H1 (cell line): ENCODE results near the gene TSPAN4. TPM values are rescaled to one million over a fixed set of nuclear protein-coding genes. Genes with fewer than 3 reads are reported as not detected.

Experiments used
- BACH1 ChIP-seq: IDR thresholded peaks from 2 replicates; pipeline ENCODE4 v1.6.1; 2012; ENCODE audit warnings: low read length, improper control_type of control experiment
- CTBP2 ChIP-seq: IDR thresholded peaks from 2 replicates; pipeline ENCODE4 v1.7.0; 2011; ENCODE audit warnings: borderline replicate concordance, mild to moderate bottlenecking, moderate library complexity, mixed read lengths, low read length; ENCODE audit not compliant: insufficient read depth, insufficient read length
- EP300 ChIP-seq, 2 experiments: IDR thresholded peaks; 1 replicate in 1 of 2; 2 replicates in 1 of 2; pipeline ENCODE4 v1.6.1; 2011 to 2012; ENCODE audit warnings: low read depth in 2 of 2, low read length in 2 of 2, mild to moderate bottlenecking in 2 of 2, borderline replicate concordance in 1 of 2, inconsistent platforms in 1 of 2, moderate library complexity in 1 of 2
- EZH2 ChIP-seq: fragments of 200-600 bp; sonication (generic); IDR thresholded peaks from 2 replicates; pipeline ENCODE4 v1.7.1; 2012; ENCODE audit warnings: low read depth, mild to moderate bottlenecking, moderate library complexity, low read length, inconsistent platforms; ENCODE audit not compliant: severe bottlenecking
- GABPA ChIP-seq: IDR thresholded peaks from 2 replicates; pipeline ENCODE4 v1.6.1; 2011; ENCODE audit warnings: mild to moderate bottlenecking, low read length, moderate library complexity, borderline replicate concordance; ENCODE audit not compliant: insufficient read depth
- NANOG ChIP-seq: IDR thresholded peaks from 2 replicates; pipeline ENCODE4 v1.6.1; 2011; ENCODE audit warnings: low read length, low read depth, mild to moderate bottlenecking, inconsistent platforms; ENCODE audit not compliant: insufficient read depth, poor library complexity, severe bottlenecking
- PHF8 ChIP-seq: fragments of 200-600 bp; sonication (generic); conservative IDR thresholded peaks from 2 replicates; pipeline ENCODE4 v1.7.1; 2012; ENCODE audit warnings: low read depth, mild to moderate bottlenecking, inconsistent platforms, low read length, moderate library complexity
- RBBP5 ChIP-seq: IDR thresholded peaks from 2 replicates; pipeline ENCODE4 v1.7.1; 2012; ENCODE audit warnings: low read depth, mild to moderate bottlenecking, inconsistent platforms, low read length, moderate library complexity, borderline replicate concordance
- RFX5 ChIP-seq: IDR thresholded peaks from 2 replicates; pipeline ENCODE4 v1.6.1; 2011; ENCODE audit warnings: low read depth, low read length, improper control_type of control experiment, borderline replicate concordance
- SAP30 ChIP-seq: fragments of 300-600 bp; sonication (generic); IDR thresholded peaks from 2 replicates; pipeline ENCODE4 v1.7.1; 2012; ENCODE audit warnings: low read length, moderate library complexity, mild to moderate bottlenecking, inconsistent platforms; ENCODE audit not compliant: insufficient read depth, insufficient replicate concordance
- SIN3A ChIP-seq, 2 experiments: IDR thresholded peaks in 1 of 2; conservative IDR thresholded peaks in 1 of 2; 2 replicates each; pipeline ENCODE4 v1.6.1; 2011 to 2012; ENCODE audit warnings: low read length in 2 of 2, improper control_type of control experiment in 1 of 2, low read depth in 1 of 2, mild to moderate bottlenecking in 1 of 2
- SUZ12 ChIP-seq: fragments of 200-600 bp; sonication (generic); IDR thresholded peaks from 2 replicates; pipeline ENCODE4 v1.6.1; 2012; ENCODE audit warnings: mild to moderate bottlenecking, inconsistent platforms, low read length, moderate library complexity, mixed read lengths
- TAF7 ChIP-seq: optimal IDR thresholded peaks from 2 replicates; pipeline ENCODE3; 2011; ENCODE audit warnings: low read depth, mild to moderate bottlenecking, inconsistent platforms, low read length, moderate library complexity, borderline replicate concordance
- YY1 ChIP-seq: IDR thresholded peaks from 2 replicates; pipeline ENCODE4 v1.6.1; 2011; ENCODE audit warnings: low read depth, mild to moderate bottlenecking, low read length
- polyA plus RNA-seq, 7 experiments: library from polyadenylated mRNA; depleted of rRNA in 3 of 7; stranded (reverse) in 5 of 7; unstranded in 2 of 7; fragments of >200 nt in 5 of 7; fragments of 200-250 nt in 2 of 7; gene quantifications; 1 replicate in 5 of 7; 2 replicates in 1 of 7; 4 replicates in 1 of 7; pipeline versions ENCODE4 v1.2.1 to v1.2.3, GENCODE V29; 2011 to 2013; ENCODE audit warnings: missing spikeins in 2 of 7, mixed read lengths in 2 of 7
- total RNA-seq: library from RNA; stranded (reverse); fragmentation: NEBNext Ultra II Directional; extraction: Animal tissue kit (Norgen Biotek cat#: 25700); gene quantifications from 2 replicates; pipeline ENCODE4 v1.2.1, GENCODE V29; 2021
- TF ChIP-seq, protein P1 (sequence below): IDR thresholded peaks from 2 replicates; pipeline ENCODE4 v1.6.1; 2012; ENCODE audit warnings: inconsistent platforms
- TF ChIP-seq, protein P2 (sequence below): IDR thresholded peaks from 2 replicates; pipeline ENCODE4 v1.6.1; 2012; ENCODE audit warnings: inconsistent platforms
- TF ChIP-seq, protein P3 (sequence below): IDR thresholded peaks from 2 replicates; pipeline ENCODE4 v1.6.1; 2011; ENCODE audit warnings: low read length, improper control_type of control experiment

Gene TSPAN4
- total and polyA plus RNA-seq, 2 of the 8 experiments (the other 6 are each of a cell fraction or from before 2014, with no cell fraction given), result 74.1 to 145 TPM

DNA sequence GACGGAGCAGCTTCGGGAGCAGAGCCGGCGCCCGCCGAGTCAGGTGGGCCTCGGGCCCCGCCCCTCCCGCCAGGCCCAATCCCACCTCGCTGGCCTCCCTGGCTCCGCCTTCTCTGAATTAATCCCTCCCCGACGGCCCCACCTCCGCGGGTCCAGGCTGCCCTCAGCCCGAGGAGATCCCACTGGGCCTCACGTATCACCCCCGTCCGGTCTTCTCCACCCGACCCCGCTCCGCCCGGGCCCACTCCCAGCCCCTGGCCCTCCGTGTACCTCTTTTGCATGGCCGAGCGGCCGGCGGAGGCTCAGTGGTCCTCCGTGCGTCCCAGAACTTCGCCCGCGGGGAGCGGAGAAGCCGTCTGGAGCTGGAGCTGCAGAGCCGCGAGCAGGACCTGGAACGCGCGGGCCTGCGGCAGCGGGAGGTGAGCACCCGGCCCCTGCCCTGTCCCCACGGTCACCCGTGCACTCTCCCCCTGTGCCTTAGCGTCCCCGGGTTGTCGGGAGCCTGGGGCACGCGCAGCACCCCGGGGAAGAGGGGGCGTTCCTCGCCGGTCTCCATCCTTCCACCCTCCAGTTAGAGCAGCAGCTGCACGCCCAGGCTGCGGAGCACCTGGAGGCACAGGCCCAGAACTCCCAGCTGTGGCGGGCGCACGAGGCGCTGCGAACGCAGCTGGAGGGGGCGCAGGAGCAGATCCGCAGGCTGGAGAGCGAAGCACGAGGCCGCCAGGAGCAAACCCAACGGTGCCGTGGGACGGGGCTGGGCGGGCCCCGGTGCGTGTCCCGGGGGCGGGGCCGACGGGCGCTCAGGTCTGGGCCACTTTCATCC, 12.1 kb upstream of the TSPAN4 start (continued):
- TF ChIP-seq NANOG (no peak), CTBP2 (no peak), GABPA (0 out of 2 replicates have a peak, but pooled peaks have one; percentile 14), SAP30 (no peak), BACH1 (0 out of 2 replicates have a peak, but pooled peaks have one; percentile 3), SUZ12 (no peak), TAF7 (no peak), EZH2 (peak; percentile 50), SIN3A (conservative IDR thresholded peaks at IDR 0.05 in 1 of 2, IDR thresholded peaks at IDR 0.05 in 1 of 2; ENCODE audit: low read depth in 1 of 2, low read length in 2 of 2) (peak in 1 of 2 experiments; percentile 35; a peak in 2 of 4 replicates), RFX5 (no peak), EP300 (IDR thresholded peaks at IDR 0.05; ENCODE audit: borderline replicate concordance in 1 of 2, low read depth in 2 of 2, low read length in 2 of 2) (no peak), YY1 (no peak), RBBP5 (no peak), PHF8 (0 out of 2 replicates have a peak, but pooled peaks have one; percentile 8)
- TF ChIP-seq, protein P1, sequence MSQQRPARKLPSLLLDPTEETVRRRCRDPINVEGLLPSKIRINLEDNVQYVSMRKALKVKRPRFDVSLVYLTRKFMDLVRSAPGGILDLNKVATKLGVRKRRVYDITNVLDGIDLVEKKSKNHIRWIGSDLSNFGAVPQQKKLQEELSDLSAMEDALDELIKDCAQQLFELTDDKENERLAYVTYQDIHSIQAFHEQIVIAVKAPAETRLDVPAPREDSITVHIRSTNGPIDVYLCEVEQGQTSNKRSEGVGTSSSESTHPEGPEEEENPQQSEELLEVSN, result peak; percentile 84
- TF ChIP-seq, protein P2, sequence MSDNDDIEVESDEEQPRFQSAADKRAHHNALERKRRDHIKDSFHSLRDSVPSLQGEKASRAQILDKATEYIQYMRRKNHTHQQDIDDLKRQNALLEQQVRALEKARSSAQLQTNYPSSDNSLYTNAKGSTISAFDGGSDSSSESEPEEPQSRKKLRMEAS, result peak; percentile 92
- TF ChIP-seq, protein P3, sequence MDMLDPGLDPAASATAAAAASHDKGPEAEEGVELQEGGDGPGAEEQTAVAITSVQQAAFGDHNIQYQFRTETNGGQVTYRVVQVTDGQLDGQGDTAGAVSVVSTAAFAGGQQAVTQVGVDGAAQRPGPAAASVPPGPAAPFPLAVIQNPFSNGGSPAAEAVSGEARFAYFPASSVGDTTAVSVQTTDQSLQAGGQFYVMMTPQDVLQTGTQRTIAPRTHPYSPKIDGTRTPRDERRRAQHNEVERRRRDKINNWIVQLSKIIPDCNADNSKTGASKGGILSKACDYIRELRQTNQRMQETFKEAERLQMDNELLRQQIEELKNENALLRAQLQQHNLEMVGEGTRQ, result peak; percentile 73
